ENCODE data around the gene LAD1. TPM values are rescaled to one million over a fixed set of nuclear protein-coding genes. Genes with fewer than 3 reads are reported as not detected.

LAD1 gene
- total RNA-seq, 2 donors from 2014 or later = 13.5 to 13.6 TPM

DNA sequence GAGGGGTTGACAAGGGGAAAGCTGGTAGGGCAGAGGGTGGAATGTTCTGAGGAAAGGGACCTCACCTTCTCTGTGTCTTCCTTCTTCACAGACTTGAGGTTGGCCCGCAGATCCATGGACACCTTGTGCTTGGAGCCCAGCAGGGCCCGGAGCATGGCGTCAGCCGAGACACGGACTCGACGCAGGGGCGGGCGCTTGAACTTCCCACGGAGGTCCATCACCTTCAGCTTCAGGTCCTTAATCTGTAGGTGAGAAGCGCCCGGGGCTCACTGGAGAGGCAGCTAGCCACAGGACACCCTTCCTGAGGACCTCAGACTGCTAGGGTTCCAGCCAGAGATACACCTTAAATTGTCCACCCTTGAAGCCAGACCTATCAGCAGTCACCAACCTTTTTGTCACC lies 12.2 kb upstream of the LAD1 start:
- Histone ChIP-seq H3K27ac (ENCODE audit: low read depth, low read length) (no peak overlapping the region), H3K4me3 (ENCODE audit: low read length) (no peak overlapping the region), H3K9ac (ENCODE audit: extremely low read depth, low read length, poor library complexity, severe bottlenecking) (no peak overlapping the region), H3K36me3 (ENCODE audit: control insufficient read depth, insufficient read depth, low read length) (no peaks in the 10 kb centered on the region), H3K4me1 (ENCODE audit: control insufficient read depth, insufficient read depth, low read length) (no peaks in the 10 kb centered on the region), H3K9me3 (ENCODE audit: control insufficient read depth, low read length) (no peaks in the 10 kb centered on the region), H3K27me3 (ENCODE audit: control insufficient read depth, insufficient read depth, low read length, poor library complexity, severe bottlenecking) (no peaks in the 10 kb centered on the region)
- TF ChIP-seq, protein P1, sequence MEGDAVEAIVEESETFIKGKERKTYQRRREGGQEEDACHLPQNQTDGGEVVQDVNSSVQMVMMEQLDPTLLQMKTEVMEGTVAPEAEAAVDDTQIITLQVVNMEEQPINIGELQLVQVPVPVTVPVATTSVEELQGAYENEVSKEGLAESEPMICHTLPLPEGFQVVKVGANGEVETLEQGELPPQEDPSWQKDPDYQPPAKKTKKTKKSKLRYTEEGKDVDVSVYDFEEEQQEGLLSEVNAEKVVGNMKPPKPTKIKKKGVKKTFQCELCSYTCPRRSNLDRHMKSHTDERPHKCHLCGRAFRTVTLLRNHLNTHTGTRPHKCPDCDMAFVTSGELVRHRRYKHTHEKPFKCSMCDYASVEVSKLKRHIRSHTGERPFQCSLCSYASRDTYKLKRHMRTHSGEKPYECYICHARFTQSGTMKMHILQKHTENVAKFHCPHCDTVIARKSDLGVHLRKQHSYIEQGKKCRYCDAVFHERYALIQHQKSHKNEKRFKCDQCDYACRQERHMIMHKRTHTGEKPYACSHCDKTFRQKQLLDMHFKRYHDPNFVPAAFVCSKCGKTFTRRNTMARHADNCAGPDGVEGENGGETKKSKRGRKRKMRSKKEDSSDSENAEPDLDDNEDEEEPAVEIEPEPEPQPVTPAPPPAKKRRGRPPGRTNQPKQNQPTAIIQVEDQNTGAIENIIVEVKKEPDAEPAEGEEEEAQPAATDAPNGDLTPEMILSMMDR (conservative IDR thresholded peaks at IDR 0.05) = no peak
- Mint-ChIP-seq H3K27ac (no peak overlapping the region), H3K36me3 (ENCODE audit: low read depth) (no peaks in the 10 kb centered on the region), H3K27me3 (ENCODE audit: insufficient read depth) (no peaks in the 10 kb centered on the region), H3K9me3 (no peaks in the 10 kb centered on the region), H3K4me1 (peaks cover 2% of the 10 kb centered on the region), H3K4me3 (no peak overlapping the region)
- DNase-seq = no peak
- 93 to 99% methylated on average over 8 to 12 of the region's 12 CpGs for WGBS, 2 experiments (ENCODE audit: insufficient coverage in 1 of 2, insufficient read length in 1 of 2)

DNA sequence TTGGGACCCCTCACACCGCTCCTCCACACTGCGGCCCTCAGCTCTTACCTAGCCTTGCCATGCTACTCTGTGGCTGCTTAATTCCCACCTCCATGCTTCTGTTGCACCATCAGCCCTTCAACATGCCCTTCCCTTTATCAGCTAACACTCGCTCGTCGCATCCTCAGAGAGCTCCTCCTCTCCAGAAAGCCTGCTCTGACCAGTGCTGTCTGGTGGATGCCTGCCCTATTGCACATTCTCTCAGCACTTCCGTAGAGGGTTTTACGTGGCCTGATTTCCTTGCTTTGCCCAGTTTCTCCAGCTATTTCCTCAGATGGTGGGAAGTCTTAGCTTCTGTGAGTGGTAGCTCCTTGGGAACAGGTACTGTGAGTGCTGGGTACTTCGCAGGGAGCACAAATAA lies 10.3 kb upstream of the LAD1 start:
- WGBS, 2 experiments (ENCODE audit: insufficient coverage in 1 of 2, insufficient read length in 1 of 2) = 88 to 92% methylated on average over 5 to 8 of the region's 8 CpGs
- H3K9me3 Mint-ChIP-seq = no peaks in the 10 kb centered on the region
- Histone ChIP-seq H3K27me3 (ENCODE audit: control insufficient read depth, insufficient read depth, low read length, poor library complexity, severe bottlenecking) (no peaks in the 10 kb centered on the region), H3K9me3 (ENCODE audit: control insufficient read depth, low read length) (no peaks in the 10 kb centered on the region), H3K27ac (ENCODE audit: low read depth, low read length) (no peak overlapping the region), H3K4me3 (ENCODE audit: low read length) (no peak overlapping the region), H3K9ac (ENCODE audit: extremely low read depth, low read length, poor library complexity, severe bottlenecking) (no peak overlapping the region), H3K4me1 (ENCODE audit: control insufficient read depth, insufficient read depth, low read length) (no peaks in the 10 kb centered on the region), H3K36me3 (ENCODE audit: control insufficient read depth, insufficient read depth, low read length) (no peaks in the 10 kb centered on the region)
- H3K4me1 Mint-ChIP-seq = peaks cover 2% of the 10 kb centered on the region
- no peak for DNase-seq
- no peak overlapping the region for H3K27ac Mint-ChIP-seq
- no peaks in the 10 kb centered on the region for H3K27me3 Mint-ChIP-seq (ENCODE audit: insufficient read depth)
- no peak overlapping the region for H3K4me3 Mint-ChIP-seq
- H3K36me3 Mint-ChIP-seq (ENCODE audit: low read depth) = no peaks in the 10 kb centered on the region
- TF ChIP-seq, protein P1 (conservative IDR thresholded peaks at IDR 0.05) = no peak

DNA sequence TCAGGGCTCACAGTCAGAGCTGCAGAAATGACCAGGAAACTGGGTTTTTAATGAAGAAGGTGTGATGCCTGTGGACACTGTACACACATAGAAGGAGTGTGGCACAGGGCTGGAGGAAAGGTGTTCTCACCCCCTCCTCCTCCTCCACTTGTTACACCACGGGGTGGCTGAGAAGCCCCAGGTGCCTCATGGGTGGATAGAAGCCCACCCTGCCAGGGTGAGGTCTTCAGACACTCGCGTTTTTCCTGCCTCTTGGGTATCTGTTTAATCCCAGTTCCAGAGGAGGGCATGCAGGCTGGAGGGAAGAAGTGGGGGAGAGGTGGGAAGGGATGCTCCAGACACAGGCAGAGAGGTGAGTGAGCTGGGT lies 9.7 kb upstream of the LAD1 start:
- no peaks in the 10 kb centered on the region for H3K27me3 Mint-ChIP-seq (ENCODE audit: insufficient read depth)
- peaks cover 2% of the 10 kb centered on the region for H3K4me1 Mint-ChIP-seq
- 86 to 90% methylated on average over 2 to 3 of the region's 3 CpGs for WGBS, 2 experiments (ENCODE audit: insufficient coverage in 1 of 2, insufficient read length in 1 of 2)
- no peaks in the 10 kb centered on the region for H3K4me1 ChIP-seq (ENCODE audit: control insufficient read depth, insufficient read depth, low read length)
- H3K36me3 Mint-ChIP-seq (ENCODE audit: low read depth) = no peaks in the 10 kb centered on the region
- H3K9me3 Mint-ChIP-seq = no peaks in the 10 kb centered on the region
- H3K4me3 ChIP-seq (ENCODE audit: low read length) = no peak overlapping the region
- no peaks in the 10 kb centered on the region for H3K27me3 ChIP-seq (ENCODE audit: control insufficient read depth, insufficient read depth, low read length, poor library complexity, severe bottlenecking)
- DNase-seq = no peak
- H3K27ac ChIP-seq (ENCODE audit: low read depth, low read length) = no peak overlapping the region
- TF ChIP-seq, protein P1 (conservative IDR thresholded peaks at IDR 0.05) = no peak
- H3K36me3 ChIP-seq (ENCODE audit: control insufficient read depth, insufficient read depth, low read length) = no peaks in the 10 kb centered on the region
- no peak overlapping the region for H3K27ac Mint-ChIP-seq
- no peaks in the 10 kb centered on the region for H3K9me3 ChIP-seq (ENCODE audit: control insufficient read depth, low read length)
- H3K9ac ChIP-seq (ENCODE audit: extremely low read depth, low read length, poor library complexity, severe bottlenecking) = no peak overlapping the region
- no peak overlapping the region for H3K4me3 Mint-ChIP-seq

All from endodermal cell (in vitro differentiated cells).